Loucy (cell line): Measurements from ENCODE around the gene TNNT2.

Experiments
- EZH2phosphoT487 ChIP-seq: fragments of 200-600 bp; IDR thresholded peaks from 2 replicates; pipeline ENCODE4 v1.6.1; 2018; ENCODE audit warnings: antibody characterized with exemption, mild to moderate bottlenecking, moderate library complexity, borderline replicate concordance
- TF ChIP-seq, protein P1 (sequence below): fragments of 200-600 bp; sonication (generic); conservative IDR thresholded peaks from 2 replicates; pipeline ENCODE4 v1.5.1; 2014; ENCODE audit warnings: mild to moderate bottlenecking, antibody characterized with exemption, low read length

DNA sequence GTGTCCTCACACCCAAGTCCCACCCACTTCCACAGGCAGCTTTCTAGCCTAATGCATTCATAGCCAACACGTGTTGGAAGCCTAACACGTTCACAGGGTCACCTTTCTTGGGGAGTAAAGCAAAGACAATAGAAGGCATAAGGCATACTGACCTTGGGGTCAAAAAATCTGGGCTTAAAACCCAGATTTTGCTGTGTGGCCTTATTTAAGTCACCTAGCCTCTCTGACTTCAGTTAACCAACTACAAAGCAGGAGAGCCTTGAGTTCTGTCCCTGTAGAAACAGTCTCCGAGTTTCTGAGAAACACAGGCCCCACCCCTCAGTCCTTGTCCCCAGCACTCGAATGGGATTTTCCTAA lies 1.4 kb downstream of the TNNT2 start:
- TF ChIP-seq, protein P1, sequence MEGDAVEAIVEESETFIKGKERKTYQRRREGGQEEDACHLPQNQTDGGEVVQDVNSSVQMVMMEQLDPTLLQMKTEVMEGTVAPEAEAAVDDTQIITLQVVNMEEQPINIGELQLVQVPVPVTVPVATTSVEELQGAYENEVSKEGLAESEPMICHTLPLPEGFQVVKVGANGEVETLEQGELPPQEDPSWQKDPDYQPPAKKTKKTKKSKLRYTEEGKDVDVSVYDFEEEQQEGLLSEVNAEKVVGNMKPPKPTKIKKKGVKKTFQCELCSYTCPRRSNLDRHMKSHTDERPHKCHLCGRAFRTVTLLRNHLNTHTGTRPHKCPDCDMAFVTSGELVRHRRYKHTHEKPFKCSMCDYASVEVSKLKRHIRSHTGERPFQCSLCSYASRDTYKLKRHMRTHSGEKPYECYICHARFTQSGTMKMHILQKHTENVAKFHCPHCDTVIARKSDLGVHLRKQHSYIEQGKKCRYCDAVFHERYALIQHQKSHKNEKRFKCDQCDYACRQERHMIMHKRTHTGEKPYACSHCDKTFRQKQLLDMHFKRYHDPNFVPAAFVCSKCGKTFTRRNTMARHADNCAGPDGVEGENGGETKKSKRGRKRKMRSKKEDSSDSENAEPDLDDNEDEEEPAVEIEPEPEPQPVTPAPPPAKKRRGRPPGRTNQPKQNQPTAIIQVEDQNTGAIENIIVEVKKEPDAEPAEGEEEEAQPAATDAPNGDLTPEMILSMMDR = no peak
- TF ChIP-seq EZH2phosphoT487 = no peak
